ENCODE measurements around the gene CLEC3A.

The CLEC3A gene

DNA sequence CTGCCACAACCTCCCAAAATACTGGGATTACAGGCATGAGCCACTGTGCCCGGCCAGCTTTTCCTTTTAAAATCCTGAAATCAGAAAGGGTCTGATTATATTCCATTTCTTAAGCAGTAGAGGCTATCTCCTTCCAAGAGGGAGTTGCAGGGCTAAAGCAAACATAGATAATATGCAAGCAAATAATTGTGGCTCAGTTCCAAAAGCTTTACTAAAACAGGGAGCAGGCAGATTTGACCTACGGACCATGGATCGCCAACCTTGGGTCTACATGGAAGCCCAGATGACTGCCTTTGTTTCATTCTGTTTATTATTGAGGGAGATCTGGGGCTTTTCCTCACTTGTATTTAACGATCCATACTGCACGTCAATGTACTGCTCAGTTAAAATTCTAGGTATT is 38.5 kb downstream of the CLEC3A start (continued):
- TF ChIP-seq, protein P1, sequence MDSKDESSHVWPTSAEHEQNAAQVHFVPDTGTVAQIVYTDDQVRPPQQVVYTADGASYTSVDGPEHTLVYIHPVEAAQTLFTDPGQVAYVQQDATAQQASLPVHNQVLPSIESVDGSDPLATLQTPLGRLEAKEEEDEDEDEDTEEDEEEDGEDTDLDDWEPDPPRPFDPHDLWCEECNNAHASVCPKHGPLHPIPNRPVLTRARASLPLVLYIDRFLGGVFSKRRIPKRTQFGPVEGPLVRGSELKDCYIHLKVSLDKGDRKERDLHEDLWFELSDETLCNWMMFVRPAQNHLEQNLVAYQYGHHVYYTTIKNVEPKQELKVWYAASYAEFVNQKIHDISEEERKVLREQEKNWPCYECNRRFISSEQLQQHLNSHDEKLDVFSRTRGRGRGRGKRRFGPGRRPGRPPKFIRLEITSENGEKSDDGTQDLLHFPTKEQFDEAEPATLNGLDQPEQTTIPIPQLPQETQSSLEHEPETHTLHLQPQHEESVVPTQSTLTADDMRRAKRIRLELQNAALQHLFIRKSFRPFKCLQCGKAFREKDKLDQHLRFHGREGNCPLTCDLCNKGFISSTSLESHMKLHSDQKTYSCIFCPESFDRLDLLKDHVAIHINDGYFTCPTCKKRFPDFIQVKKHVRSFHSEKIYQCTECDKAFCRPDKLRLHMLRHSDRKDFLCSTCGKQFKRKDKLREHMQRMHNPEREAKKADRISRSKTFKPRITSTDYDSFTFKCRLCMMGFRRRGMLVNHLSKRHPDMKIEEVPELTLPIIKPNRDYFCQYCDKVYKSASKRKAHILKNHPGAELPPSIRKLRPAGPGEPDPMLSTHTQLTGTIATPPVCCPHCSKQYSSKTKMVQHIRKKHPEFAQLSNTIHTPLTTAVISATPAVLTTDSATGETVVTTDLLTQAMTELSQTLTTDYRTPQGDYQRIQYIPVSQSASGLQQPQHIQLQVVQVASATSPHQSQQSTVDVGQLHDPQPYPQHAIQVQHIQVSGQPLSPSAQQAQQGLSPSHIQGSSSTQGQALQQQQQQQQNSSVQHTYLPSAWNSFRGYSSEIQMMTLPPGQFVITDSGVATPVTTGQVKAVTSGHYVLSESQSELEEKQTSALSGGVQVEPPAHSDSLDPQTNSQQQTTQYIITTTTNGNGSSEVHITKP (tag by site-specific recombination; IDR thresholded peaks at IDR 0.05) = no peak

DNA sequence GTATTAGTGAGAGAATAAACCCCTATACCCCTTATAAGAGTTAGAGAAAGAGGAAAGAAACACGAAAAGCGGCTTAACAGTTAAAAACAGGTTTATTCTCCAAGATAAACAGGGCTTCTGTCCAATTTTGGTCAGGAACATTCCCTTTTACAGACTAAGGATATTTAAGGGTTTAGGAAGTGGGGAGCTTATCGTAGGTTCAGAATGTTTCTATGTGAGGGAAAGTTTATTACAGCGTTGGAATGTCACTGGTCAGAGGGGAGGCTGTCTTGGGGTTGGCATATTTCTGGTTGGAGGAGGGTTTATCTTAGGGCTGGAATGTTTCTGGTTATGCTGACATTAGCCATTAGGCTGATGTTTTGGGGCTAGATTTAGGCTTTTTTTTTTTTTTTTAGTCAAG is 43.0 kb downstream of the CLEC3A start:
- H3K9me3 ChIP-seq (ENCODE audit: control insufficient read depth, insufficient read depth, low read depth, low read length) = no peaks in the 10 kb centered on the region
- no peak for TF ChIP-seq ZNF792 (tag by site-specific recombination; IDR thresholded peaks at IDR 0.05)
- TF ChIP-seq MYNN (tag by site-specific recombination; IDR thresholded peaks at IDR 0.05; ENCODE audit: borderline replicate concordance) = no peak
- TF ChIP-seq KLF10 (tag by site-specific recombination; IDR thresholded peaks at IDR 0.05) = no peak
- TF ChIP-seq ZNF510 (tag by site-specific recombination; IDR thresholded peaks at IDR 0.05; ENCODE audit: insufficient replicate concordance) = no peak
- TF ChIP-seq ZBTB1 (tag by site-specific recombination; IDR thresholded peaks at IDR 0.05) = no peak
- TF ChIP-seq ZNF366 (tag by site-specific recombination; conservative IDR thresholded peaks at IDR 0.05) = no peak
- TF ChIP-seq, protein P2, sequence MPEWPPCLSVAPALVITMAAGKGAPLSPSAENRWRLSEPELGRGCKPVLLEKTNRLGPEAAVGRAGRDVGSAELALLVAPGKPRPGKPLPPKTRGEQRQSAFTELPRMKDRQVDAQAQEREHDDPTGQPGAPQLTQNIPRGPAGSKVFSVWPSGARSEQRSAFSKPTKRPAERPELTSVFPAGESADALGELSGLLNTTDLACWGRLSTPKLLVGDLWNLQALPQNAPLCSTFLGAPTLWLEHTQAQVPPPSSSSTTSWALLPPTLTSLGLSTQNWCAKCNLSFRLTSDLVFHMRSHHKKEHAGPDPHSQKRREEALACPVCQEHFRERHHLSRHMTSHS (tag by site-specific recombination; IDR thresholded peaks at IDR 0.05) = no peak
- TF ChIP-seq ZFP41 (tag by site-specific recombination; IDR thresholded peaks at IDR 0.05; ENCODE audit: borderline replicate concordance) = no peak
- TF ChIP-seq ZNF10 (tag by site-specific recombination; IDR thresholded peaks at IDR 0.05) = no peak
- no peak for TF ChIP-seq OSR2 (tag by site-specific recombination; IDR thresholded peaks at IDR 0.05)
- no peak for TF ChIP-seq TRIM28 (IDR thresholded peaks at IDR 0.05; ENCODE audit: borderline replicate concordance, low read length)
- no peak for TF ChIP-seq ZNF302 (tag by site-specific recombination; IDR thresholded peaks at IDR 0.05; ENCODE audit: low read depth)
- POLR2A ChIA-PET = no interaction called here
- no peaks in the 10 kb centered on the region for H3K4me1 ChIP-seq (ENCODE audit: control insufficient read depth, insufficient read depth, low read length)
- no peaks in the 10 kb centered on the region for H3K36me3 ChIP-seq (ENCODE audit: control insufficient read depth in 2 of 2, insufficient read depth in 1 of 2, low read length in 2 of 2)
- CTCF ChIA-PET = interaction anchor here (0.6 kb wide), 1 partner anchor 35 kb away, joined by 3 read pairs; no protein-coding TSS in a partner anchor
- no peak overlapping the region for H3K4me3 ChIP-seq (ENCODE audit: low read depth, low read length)
- no peak overlapping the region for H3K27ac ChIP-seq (ENCODE audit: extremely low read depth, low read depth, low read length)

DNA sequence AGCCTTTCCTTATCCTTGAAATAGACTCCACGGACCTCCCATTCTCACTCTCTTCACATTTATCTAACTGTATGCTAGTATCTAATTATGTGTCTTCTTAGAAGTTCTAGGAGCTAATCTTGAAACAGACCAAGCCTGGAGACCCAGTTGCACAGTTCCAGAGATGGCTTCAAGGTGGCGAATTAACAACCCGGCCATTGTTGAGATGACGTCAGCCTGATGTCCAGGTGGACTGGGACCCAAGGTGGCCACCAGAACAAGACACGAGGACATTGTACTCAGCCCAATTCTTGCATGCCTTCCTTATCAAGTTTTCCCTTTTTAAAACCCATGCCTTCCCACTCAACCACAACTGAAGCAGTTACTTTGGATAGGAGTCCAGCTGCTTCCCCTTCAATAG is 47.6 kb downstream of the CLEC3A start:
- TF ChIP-seq ZNF221 (tag by site-specific recombination; IDR thresholded peaks at IDR 0.05; ENCODE audit: borderline replicate concordance) (no peak), GLI2 (tag by site-specific recombination; IDR thresholded peaks at IDR 0.05; ENCODE audit: borderline replicate concordance, low read depth) (no peak)
- TF ChIP-seq, protein P3, sequence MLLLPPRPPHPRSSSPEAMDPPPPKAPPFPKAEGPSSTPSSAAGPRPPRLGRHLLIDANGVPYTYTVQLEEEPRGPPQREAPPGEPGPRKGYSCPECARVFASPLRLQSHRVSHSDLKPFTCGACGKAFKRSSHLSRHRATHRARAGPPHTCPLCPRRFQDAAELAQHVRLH (tag by site-specific recombination; IDR thresholded peaks at IDR 0.05) = no peak
- CTCF ChIA-PET = no interaction called here
- POLR2A ChIA-PET = no interaction called here

DNA sequence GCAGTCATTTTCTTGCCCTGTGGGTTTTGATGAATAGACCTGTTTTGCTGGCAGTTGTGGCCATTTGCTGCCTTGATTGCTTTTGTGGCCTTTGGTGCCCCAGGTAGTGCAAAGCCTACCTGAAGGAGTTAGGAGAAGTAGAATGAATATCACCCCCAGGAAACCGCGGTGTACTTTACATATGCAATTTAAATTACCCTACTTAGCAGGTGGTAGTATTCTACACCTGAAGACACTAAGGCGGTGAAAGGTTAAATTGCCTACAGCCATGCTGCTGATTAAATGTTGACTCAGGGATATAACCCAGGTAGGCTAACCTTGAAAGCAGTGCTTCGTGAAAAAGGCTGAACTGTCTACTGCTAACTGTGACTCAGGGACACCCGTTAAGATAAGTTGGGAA is 49.9 kb downstream of the CLEC3A start:
- no peaks in the 10 kb centered on the region for H3K4me1 ChIP-seq (ENCODE audit: control insufficient read depth, insufficient read depth, low read length)
- no peaks in the 10 kb centered on the region for H3K9me3 ChIP-seq (ENCODE audit: control insufficient read depth, insufficient read depth, low read depth, low read length)
- H3K4me3 ChIP-seq (ENCODE audit: low read depth, low read length) = no peak overlapping the region
- ChIA-PET CTCF (interaction anchor here (0.6 kb wide), 1 partner anchor 65 kb away, joined by 4 read pairs; no protein-coding TSS in a partner anchor), POLR2A (no interaction called here)
- H3K27ac ChIP-seq (ENCODE audit: extremely low read depth, low read depth, low read length) = no peak overlapping the region
- H3K36me3 ChIP-seq (ENCODE audit: control insufficient read depth in 2 of 2, insufficient read depth in 1 of 2, low read length in 2 of 2) = no peaks in the 10 kb centered on the region
- no peak for TF ChIP-seq ZNF391 (tag by site-specific recombination; IDR thresholded peaks at IDR 0.05; ENCODE audit: borderline replicate concordance, low read depth)
- TF ChIP-seq ZNF596 (tag by site-specific recombination; IDR thresholded peaks at IDR 0.05) = no peak
- TF ChIP-seq, protein P4, sequence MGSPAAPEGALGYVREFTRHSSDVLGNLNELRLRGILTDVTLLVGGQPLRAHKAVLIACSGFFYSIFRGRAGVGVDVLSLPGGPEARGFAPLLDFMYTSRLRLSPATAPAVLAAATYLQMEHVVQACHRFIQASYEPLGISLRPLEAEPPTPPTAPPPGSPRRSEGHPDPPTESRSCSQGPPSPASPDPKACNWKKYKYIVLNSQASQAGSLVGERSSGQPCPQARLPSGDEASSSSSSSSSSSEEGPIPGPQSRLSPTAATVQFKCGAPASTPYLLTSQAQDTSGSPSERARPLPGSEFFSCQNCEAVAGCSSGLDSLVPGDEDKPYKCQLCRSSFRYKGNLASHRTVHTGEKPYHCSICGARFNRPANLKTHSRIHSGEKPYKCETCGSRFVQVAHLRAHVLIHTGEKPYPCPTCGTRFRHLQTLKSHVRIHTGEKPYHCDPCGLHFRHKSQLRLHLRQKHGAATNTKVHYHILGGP (tag by site-specific recombination; IDR thresholded peaks at IDR 0.05) = no peak
- TF ChIP-seq, protein P5, sequence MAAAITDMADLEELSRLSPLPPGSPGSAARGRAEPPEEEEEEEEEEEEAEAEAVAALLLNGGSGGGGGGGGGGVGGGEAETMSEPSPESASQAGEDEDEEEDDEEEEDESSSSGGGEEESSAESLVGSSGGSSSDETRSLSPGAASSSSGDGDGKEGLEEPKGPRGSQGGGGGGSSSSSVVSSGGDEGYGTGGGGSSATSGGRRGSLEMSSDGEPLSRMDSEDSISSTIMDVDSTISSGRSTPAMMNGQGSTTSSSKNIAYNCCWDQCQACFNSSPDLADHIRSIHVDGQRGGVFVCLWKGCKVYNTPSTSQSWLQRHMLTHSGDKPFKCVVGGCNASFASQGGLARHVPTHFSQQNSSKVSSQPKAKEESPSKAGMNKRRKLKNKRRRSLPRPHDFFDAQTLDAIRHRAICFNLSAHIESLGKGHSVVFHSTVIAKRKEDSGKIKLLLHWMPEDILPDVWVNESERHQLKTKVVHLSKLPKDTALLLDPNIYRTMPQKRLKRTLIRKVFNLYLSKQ (tag by site-specific recombination; IDR thresholded peaks at IDR 0.05; ENCODE audit: borderline replicate concordance) = no peak
- TF ChIP-seq ZNF112 (tag by site-specific recombination; IDR thresholded peaks at IDR 0.05) = no peak
- TF ChIP-seq ZNF510 (tag by site-specific recombination; IDR thresholded peaks at IDR 0.05; ENCODE audit: insufficient replicate concordance) = no peak
- no peak for TF ChIP-seq ZSCAN16 (tag by site-specific recombination; IDR thresholded peaks at IDR 0.05)
- TF ChIP-seq ZNF623 (tag by site-specific recombination; IDR thresholded peaks at IDR 0.05) = no peak
- TF ChIP-seq OVOL3 (tag by site-specific recombination; IDR thresholded peaks at IDR 0.05) = no peak

More for the DNA sequence above, 47.6 kb downstream of the CLEC3A start:
- H3K36me3 ChIP-seq (ENCODE audit: control insufficient read depth in 2 of 2, insufficient read depth in 1 of 2, low read length in 2 of 2) = no peaks in the 10 kb centered on the region
- H3K27ac ChIP-seq (ENCODE audit: extremely low read depth, low read depth, low read length) = no peak overlapping the region
- no peaks in the 10 kb centered on the region for H3K9me3 ChIP-seq (ENCODE audit: control insufficient read depth, insufficient read depth, low read depth, low read length)
- H3K4me3 ChIP-seq (ENCODE audit: low read depth, low read length) = no peak overlapping the region
- H3K4me1 ChIP-seq (ENCODE audit: control insufficient read depth, insufficient read depth, low read length) = no peaks in the 10 kb centered on the region
